Measurements from ENCODE around the gene PRELP.
A peak's percentile ranks its signal among the peaks of the same experiment; 100 is the strongest.

The PRELP gene

DNA sequence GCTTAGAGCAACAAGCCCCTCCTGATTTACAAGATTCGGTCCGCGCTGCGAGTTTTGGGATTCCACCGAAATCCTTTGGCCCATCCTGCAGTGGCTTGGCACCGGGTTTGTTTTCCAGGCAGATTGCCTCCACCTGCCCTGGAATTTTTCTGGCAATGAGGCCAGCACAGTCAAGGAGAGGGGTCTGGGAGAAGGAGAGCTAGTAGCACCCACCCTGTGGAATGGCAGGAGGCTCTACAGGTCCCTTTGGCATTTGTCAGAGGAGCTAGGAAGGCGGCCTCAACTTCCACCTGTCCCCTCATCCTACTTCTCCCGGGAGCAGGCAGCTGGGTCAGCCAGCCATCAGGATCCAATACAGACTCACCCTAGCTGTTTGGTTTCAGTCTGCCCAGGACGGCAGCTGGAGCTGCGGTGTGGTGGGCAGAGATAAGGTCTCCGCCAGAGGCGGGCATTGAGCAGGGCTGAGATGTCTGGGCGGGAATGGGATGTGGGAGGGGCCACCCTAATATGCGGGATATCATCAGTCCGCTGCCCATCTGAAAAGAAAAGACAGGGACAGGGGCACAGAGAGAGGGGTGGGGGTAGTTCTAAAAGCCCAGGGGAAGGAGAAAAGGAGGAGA lies 37.8 kb upstream of the PRELP start:
- no peaks in the 10 kb centered on the region for H3K9me2 ChIP-seq (replicated peaks; ENCODE audit: insufficient read depth, low read length)
- TF ChIP-seq EZH2phosphoT487 (IDR thresholded peaks at IDR 0.05; ENCODE audit: low read length) (no peak), EZH2 (optimal IDR thresholded peaks at IDR 0.05; ENCODE audit: low read depth, low read length) (no peak)
- TF ChIP-seq, protein P1, sequence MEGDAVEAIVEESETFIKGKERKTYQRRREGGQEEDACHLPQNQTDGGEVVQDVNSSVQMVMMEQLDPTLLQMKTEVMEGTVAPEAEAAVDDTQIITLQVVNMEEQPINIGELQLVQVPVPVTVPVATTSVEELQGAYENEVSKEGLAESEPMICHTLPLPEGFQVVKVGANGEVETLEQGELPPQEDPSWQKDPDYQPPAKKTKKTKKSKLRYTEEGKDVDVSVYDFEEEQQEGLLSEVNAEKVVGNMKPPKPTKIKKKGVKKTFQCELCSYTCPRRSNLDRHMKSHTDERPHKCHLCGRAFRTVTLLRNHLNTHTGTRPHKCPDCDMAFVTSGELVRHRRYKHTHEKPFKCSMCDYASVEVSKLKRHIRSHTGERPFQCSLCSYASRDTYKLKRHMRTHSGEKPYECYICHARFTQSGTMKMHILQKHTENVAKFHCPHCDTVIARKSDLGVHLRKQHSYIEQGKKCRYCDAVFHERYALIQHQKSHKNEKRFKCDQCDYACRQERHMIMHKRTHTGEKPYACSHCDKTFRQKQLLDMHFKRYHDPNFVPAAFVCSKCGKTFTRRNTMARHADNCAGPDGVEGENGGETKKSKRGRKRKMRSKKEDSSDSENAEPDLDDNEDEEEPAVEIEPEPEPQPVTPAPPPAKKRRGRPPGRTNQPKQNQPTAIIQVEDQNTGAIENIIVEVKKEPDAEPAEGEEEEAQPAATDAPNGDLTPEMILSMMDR (IDR thresholded peaks at IDR 0.05; ENCODE audit: low read length) = no peak

DNA sequence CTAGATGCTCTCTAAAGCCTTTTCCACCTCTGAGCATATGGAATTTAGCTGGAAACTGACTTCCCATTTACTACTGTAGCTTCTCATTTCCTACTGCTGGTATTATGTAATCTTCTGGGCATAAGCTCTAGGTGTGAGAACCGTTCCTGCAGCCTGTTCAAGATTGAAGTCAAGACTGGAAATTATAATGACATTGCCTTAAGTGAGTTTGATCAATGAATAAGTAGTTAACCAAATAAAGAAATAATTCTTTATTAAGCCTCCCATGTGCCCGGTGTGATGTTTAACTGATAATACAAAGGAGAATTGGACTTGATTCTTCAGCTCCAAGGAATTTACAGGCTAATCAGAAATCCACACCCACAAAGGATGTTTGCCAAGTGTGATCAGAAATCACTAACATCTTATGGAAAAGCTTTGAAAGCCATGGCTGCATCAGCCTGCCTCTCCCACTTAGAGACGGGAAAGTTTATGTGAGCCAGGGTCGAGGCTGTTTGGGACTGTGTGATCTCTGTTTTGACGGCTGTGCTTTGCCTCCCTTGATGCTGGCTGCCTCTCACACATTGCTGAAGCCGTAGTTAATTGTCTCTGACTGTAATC lies 36.4 kb upstream of the PRELP start:
- no peaks in the 10 kb centered on the region for H4K20me1 ChIP-seq (ENCODE audit: insufficient read depth, low read length)
- no peak overlapping the region for H2AFZ ChIP-seq (ENCODE audit: low read length)
- H3K4me1 ChIP-seq (ENCODE audit: low read length) = no peaks in the 10 kb centered on the region

More for the DNA sequence above, 37.8 kb upstream of the PRELP start:
- H3K9ac ChIP-seq (ENCODE audit: low read length) = no peak overlapping the region
- no peaks in the 10 kb centered on the region for H3F3A ChIP-seq (ENCODE audit: insufficient read depth, low read length)
- no peaks in the 10 kb centered on the region for H4K20me1 ChIP-seq (ENCODE audit: insufficient read depth, low read length)
- H3K4me1 ChIP-seq (ENCODE audit: low read length) = no peaks in the 10 kb centered on the region
- H2AFZ ChIP-seq (ENCODE audit: low read length) = no peak overlapping the region
- H3K36me3 ChIP-seq (replicated peaks; ENCODE audit: insufficient read depth, low read length) = no peaks in the 10 kb centered on the region
- H3K4me3 ChIP-seq (ENCODE audit: low read length) = no peak overlapping the region
- no peak overlapping the region for H3K27ac ChIP-seq (ENCODE audit: low read length)
- no peaks in the 10 kb centered on the region for H3K27me3 ChIP-seq (replicated peaks; ENCODE audit: insufficient read depth, low read length)
- DNase-seq = no peak
- no peaks in the 10 kb centered on the region for H3K79me2 ChIP-seq (ENCODE audit: low read length)
- H3K4me2 ChIP-seq (ENCODE audit: low read depth, low read length) = no peak overlapping the region
- H3K9me3 ChIP-seq (replicated peaks; ENCODE audit: insufficient read depth, low read length) = no peaks in the 10 kb centered on the region

DNA sequence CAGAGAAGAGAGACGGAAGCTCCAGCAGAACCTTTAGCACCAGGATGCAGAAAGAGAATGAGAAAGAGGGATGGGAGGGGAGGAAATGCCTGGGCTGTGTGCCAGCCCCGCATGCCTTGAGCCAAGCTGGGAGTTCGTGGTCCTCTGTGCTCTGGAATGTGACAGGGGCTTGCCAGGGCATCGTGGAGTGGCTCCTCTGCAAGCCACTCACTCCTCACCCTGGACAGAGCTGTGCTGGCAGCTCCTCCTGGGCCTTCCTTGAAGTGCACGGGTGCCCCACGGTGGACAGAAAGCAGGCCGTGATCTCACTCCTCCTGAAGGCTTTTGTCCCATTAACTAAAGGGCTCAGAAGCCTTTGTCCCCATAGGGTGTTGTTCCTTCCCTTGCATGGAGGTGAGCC lies 34.8 kb upstream of the PRELP start:
- no peaks in the 10 kb centered on the region for H3K9me2 ChIP-seq (replicated peaks; ENCODE audit: insufficient read depth, low read length)
- no peak for TF ChIP-seq EZH2 (optimal IDR thresholded peaks at IDR 0.05; ENCODE audit: low read depth, low read length)
- TF ChIP-seq, protein P1 (IDR thresholded peaks at IDR 0.05; ENCODE audit: low read length) = peak; percentile 20
- no peak for TF ChIP-seq EZH2phosphoT487 (IDR thresholded peaks at IDR 0.05; ENCODE audit: low read length)
- H3K9ac ChIP-seq (ENCODE audit: low read length) = no peak overlapping the region
- peak; percentile 21 for DNase-seq
- no peaks in the 10 kb centered on the region for H3K4me1 ChIP-seq (ENCODE audit: low read length)
- no peaks in the 10 kb centered on the region for H4K20me1 ChIP-seq (ENCODE audit: insufficient read depth, low read length)
- no peaks in the 10 kb centered on the region for H3F3A ChIP-seq (ENCODE audit: insufficient read depth, low read length)
- no peak overlapping the region for H3K27ac ChIP-seq (ENCODE audit: low read length)
- H3K4me3 ChIP-seq (ENCODE audit: low read length) = no peak overlapping the region
- no peak overlapping the region for H3K4me2 ChIP-seq (ENCODE audit: low read depth, low read length)
- H3K27me3 ChIP-seq (replicated peaks; ENCODE audit: insufficient read depth, low read length) = no peaks in the 10 kb centered on the region
- H2AFZ ChIP-seq (ENCODE audit: low read length) = no peak overlapping the region
- H3K36me3 ChIP-seq (replicated peaks; ENCODE audit: insufficient read depth, low read length) = no peaks in the 10 kb centered on the region
- H3K9me3 ChIP-seq (replicated peaks; ENCODE audit: insufficient read depth, low read length) = no peaks in the 10 kb centered on the region
- no peaks in the 10 kb centered on the region for H3K79me2 ChIP-seq (ENCODE audit: low read length)

More for the DNA sequence above, 36.4 kb upstream of the PRELP start:
- Histone ChIP-seq H3K9me3 (replicated peaks; ENCODE audit: insufficient read depth, low read length) (no peaks in the 10 kb centered on the region), H3K36me3 (replicated peaks; ENCODE audit: insufficient read depth, low read length) (no peaks in the 10 kb centered on the region), H3K4me2 (ENCODE audit: low read depth, low read length) (no peak overlapping the region), H3K4me3 (ENCODE audit: low read length) (no peak overlapping the region), H3K79me2 (ENCODE audit: low read length) (no peaks in the 10 kb centered on the region), H3K9ac (ENCODE audit: low read length) (no peak overlapping the region), H3K27ac (ENCODE audit: low read length) (no peak overlapping the region), H3F3A (ENCODE audit: insufficient read depth, low read length) (no peaks in the 10 kb centered on the region), H3K9me2 (replicated peaks; ENCODE audit: insufficient read depth, low read length) (no peaks in the 10 kb centered on the region), H3K27me3 (replicated peaks; ENCODE audit: insufficient read depth, low read length) (no peaks in the 10 kb centered on the region)
- TF ChIP-seq EZH2phosphoT487 (IDR thresholded peaks at IDR 0.05; ENCODE audit: low read length) (no peak), EZH2 (optimal IDR thresholded peaks at IDR 0.05; ENCODE audit: low read depth, low read length) (no peak)
- TF ChIP-seq, protein P1 (IDR thresholded peaks at IDR 0.05; ENCODE audit: low read length) = no peak
- DNase-seq = no peak
